HG03565 (cell line): ENCODE results near the gene HIVEP3.

ENCODE experiments used
- ATAC-seq: cut with Tn5 transposase; IDR thresholded peaks from one replicate; pipeline ENCODE4 v1.9.1; 2021; ENCODE audit warnings: mild to moderate bottlenecking, moderate library complexity; ENCODE audit not compliant: unreplicated experiment

HIVEP3 gene

GRCh38 chr1:41658431-41659158, 260.1 kb downstream of the HIVEP3 start:
- no peak for ATAC-seq

- no peak for ATAC-seq
These were observed 260.9 kb downstream of the HIVEP3 start for GRCh38 chr1:41657679-41658295.

- ATAC-seq = no peak
These were observed 261.8 kb downstream of the HIVEP3 start for GRCh38 chr1:41656825-41657500.

GRCh38 chr1:41656068-41656467, 262.7 kb downstream of the HIVEP3 start:
- ATAC-seq = no peak

GRCh38 chr1:41655632-41656031, 263.1 kb downstream of the HIVEP3 start:
- ATAC-seq = no peak

- no peak for ATAC-seq
These were observed 265.1 kb downstream of the HIVEP3 start for GRCh38 chr1:41653574-41653973.

- no peak for ATAC-seq
These were observed 266.1 kb downstream of the HIVEP3 start for GRCh38 chr1:41652384-41653265.

- no peak for ATAC-seq
These were observed 268.5 kb downstream of the HIVEP3 start for GRCh38 chr1:41650028-41650880.

- ATAC-seq = no peak
These were observed 269.2 kb downstream of the HIVEP3 start for GRCh38 chr1:41649396-41650027.

GRCh38 chr1:41648844-41649243, 269.9 kb downstream of the HIVEP3 start:
- no peak for ATAC-seq

GRCh38 chr1:41648230-41648629, 270.5 kb downstream of the HIVEP3 start:
- no peak for ATAC-seq

GRCh38 chr1:41647221-41648135, 271.2 kb downstream of the HIVEP3 start:
- ATAC-seq = no peak

- ATAC-seq = no peak
These were observed 272.5 kb downstream of the HIVEP3 start for GRCh38 chr1:41646186-41646585.

GRCh38 chr1:41645062-41645461, 273.7 kb downstream of the HIVEP3 start:
- ATAC-seq = no peak

- ATAC-seq = no peak
These were observed 275.6 kb downstream of the HIVEP3 start for GRCh38 chr1:41642922-41643821.

GRCh38 chr1:41641941-41642527, 276.7 kb downstream of the HIVEP3 start:
- no peak for ATAC-seq

- ATAC-seq = no peak
These were observed 277.3 kb downstream of the HIVEP3 start for GRCh38 chr1:41641475-41641814.
